HG03097 (cell line): ENCODE measurements around the gene CPA1.
"Not testable (repeated sequence)": the region's sequence is repeated elsewhere in the genome, so short reads cannot be mapped to it uniquely, and the experiment has no call there.

Experiments used
- ATAC-seq: cut with Tn5 transposase; IDR thresholded peaks from one replicate; pipeline ENCODE4 v1.9.1; 2021; ENCODE audit not compliant: unreplicated experiment, low FRiP score

CPA1 gene

GRCh38 chr7:130371046-130371445 is 9.2 kb upstream of the CPA1 start:
- no peak for ATAC-seq

- ATAC-seq, result no peak
These were observed 7.7 kb upstream of the CPA1 start for GRCh38 chr7:130372402-130373165.

DNA sequence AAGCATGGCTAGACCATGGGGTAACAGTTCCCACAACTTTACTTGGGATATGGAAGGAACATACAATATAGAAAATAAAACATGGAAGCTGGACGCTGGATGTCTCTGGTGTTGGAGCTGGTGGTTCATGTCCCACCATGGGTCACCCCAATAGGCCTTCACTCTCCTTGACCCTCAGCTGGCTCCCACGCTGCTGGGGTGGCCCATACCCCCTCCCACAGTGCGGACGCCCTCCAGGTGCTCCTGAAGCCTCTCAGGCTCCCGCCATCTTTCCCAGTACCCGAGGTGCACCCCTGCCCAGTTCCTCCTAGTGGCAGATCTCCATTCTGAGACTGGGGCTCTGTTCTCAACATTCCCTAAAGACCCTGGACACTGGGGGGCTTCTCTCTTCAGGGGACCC is 5.8 kb upstream of the CPA1 start:
- ATAC-seq, result no peak

GRCh38 chr7:130376461-130376860 is 3.8 kb upstream of the CPA1 start:
- not testable (repeated sequence) for ATAC-seq

GRCh38 chr7:130377178-130377577 is 3.1 kb upstream of the CPA1 start:
- ATAC-seq, result no peak

- ATAC-seq, result no peak
These were observed 1.3 kb upstream of the CPA1 start for GRCh38 chr7:130379019-130379418.

DNA sequence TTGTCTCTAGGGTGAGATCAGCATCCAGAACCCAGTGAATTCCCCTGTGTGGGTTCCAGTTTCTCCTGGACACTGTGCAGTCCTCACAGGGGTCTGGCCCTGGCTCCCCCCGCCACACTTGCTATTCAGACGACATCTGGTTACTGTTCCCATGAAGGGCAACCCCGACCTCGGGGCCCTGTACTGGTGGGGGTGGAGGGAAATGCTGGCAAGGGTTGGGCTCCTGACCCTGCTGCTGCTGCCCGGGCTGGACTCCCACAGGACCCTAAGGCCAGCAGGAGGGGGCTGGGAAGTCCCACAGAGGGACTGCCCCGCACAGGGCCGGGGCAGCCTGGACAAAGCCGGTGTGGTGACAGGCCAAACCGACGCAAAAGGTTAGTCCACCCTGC is 768 bp upstream of the CPA1 start:
- no peak for ATAC-seq

GRCh38 chr7:130380861-130381455 is 664 bp downstream of the CPA1 start:
- no peak for ATAC-seq

DNA sequence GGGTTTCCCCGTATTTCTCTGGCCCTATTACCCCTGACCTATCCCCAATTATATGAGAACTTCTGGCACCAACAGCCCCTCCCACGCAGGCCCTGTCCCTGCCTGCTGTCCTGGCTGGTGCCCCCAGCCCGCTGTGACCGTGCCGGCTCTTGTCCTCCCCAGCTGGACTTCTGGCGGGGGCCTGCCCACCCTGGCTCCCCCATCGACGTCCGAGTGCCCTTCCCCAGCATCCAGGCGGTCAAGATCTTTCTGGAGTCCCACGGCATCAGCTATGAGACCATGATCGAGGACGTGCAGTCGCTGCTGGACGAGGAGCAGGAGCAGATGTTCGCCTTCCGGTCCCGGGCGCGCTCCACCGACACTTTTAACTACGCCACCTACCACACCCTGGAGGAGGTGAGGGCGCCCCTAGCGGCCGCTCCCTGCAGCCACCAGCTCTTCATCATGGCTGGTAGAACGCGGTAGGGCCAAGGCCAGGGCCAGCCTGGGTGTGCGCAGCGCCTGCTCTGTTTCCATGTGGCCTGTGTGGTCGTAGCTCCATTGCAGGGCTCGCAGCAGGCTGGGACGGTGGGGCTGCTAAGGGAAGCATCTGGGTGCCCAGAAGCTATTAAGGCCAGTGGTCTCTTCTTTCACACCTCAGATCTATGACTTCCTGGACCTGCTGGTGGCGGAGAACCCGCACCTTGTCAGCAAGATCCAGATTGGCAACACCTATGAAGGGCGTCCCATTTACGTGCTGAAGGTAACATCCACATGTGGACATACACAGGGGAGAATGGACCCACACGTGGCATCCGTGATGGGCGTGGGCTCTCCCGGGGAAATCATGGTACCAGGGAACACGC is 1.4 kb downstream of the CPA1 start:
- no peak for ATAC-seq

GRCh38 chr7:130383187-130383980 is 3.1 kb downstream of the CPA1 start:
- no peak for ATAC-seq

DNA sequence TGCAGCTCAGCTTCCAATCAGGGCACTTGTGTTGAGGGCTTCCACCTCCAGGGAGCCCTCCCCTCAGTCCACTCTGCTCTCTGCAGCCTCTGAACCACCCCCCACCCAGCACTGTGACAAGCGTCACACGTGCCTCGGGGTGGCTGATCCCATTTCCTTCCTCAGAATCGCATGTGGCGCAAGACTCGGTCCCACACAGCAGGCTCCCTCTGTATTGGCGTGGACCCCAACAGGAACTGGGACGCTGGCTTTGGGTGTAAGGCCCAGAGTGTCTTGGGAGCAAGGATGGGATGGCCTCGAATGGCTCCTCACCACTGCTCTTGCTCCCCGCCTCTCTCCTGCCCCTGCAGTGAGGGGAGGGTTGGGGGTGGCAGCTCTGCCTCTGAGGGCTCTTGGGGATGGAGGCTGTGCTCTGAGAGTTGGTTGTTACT is 4.1 kb downstream of the CPA1 start:
- no peak for ATAC-seq

GRCh38 chr7:130384841-130385599 is 4.7 kb downstream of the CPA1 start:
- ATAC-seq, result no peak

DNA sequence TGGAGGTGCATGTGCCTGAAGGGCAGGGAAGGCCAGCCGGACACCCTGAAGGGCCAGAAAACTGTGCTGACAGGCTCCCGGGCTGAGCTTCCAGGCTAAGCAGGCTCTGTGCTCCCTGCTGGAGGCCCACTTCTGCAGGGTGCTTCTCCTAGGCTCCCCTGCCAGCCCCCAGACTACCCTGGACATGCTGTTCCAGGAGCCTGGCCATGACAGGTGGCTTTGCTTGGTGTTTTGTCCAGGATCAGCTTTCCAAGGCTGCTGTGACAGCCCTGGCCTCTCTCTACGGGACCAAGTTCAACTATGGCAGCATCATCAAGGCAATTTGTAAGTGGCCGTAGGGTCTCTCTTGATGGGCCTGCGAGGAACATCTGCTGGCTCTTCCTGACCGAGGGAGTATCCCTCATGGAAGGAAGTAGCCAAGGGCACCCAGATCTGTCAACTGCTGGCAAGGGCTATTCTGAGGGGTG is 5.3 kb downstream of the CPA1 start:
- no peak for ATAC-seq

- no peak for ATAC-seq
These were observed 6.6 kb downstream of the CPA1 start for GRCh38 chr7:130386876-130387275.

DNA sequence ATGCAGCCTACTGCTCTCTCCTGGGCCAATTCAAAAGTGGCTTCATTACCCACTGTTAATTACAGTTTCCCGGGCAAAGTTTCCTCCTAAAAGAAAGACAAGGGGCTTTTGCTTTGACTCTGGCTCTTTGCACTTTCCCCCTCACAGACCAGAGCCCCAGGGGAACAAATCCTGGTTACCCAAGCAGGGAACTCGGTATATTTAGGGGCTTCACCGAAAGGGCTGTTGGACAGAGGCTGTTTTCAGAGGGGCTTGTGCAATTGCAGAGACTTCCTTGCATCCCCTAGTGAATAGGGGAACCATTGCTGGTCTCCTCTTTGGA is 7.0 kb downstream of the CPA1 start:
- ATAC-seq, result no peak

GRCh38 chr7:130387628-130388403 is 7.5 kb downstream of the CPA1 start:
- ATAC-seq, result no peak

DNA sequence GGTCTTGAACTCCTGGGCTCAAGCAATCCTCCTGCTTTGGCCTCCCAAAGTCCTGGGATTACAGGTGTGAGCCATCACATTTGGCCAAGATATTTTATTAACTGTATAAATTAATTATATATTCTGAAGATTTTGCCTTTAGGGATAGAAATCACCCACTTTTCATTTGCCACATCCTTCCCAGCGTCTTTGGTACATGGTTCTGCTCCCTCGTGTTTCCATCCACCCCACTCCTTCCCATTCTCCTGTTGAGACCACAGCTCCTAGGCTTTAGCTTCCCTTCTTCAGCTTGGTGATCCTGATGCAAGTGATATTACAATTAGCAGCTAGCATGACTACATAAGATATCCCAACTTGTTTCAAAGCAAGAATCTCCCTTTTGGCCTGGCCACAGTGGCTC is 8.4 kb downstream of the CPA1 start:
- no peak for ATAC-seq

- ATAC-seq, result no peak
These were observed 10.2 kb downstream of the CPA1 start for GRCh38 chr7:130390486-130390885.

- ATAC-seq, result no peak
These were observed 12.8 kb downstream of the CPA1 start for GRCh38 chr7:130393101-130393561.
